GM13977 (cell line): Measurements from ENCODE around the gene EXOC6.

ENCODE experiments used
- DNase-seq: peaks from one replicate; pipeline ENCODE4 v3.0.0; 2012; ENCODE audit warnings: low spot score
- in situ Hi-C: fragments of 300-500 bp; cut with MboI; formaldehyde crosslinking; loops from one replicate; pipeline ENCODE4 v1.12.0; 2022; ENCODE audit warnings: low sequenced_read_pairs, low pct_unique_long_range_greater_than_20kb, mixed read lengths, inconsistent platforms; ENCODE audit not compliant: unreplicated experiment
- TF ChIP-seq, protein P1 (sequence below): IDR thresholded peaks from 2 replicates; pipeline ENCODE4 v1.5.1; 2012; ENCODE audit warnings: mild to moderate bottlenecking, control low read depth; ENCODE audit not compliant: insufficient read depth; ENCODE audit errors: extremely low read depth, missing control alignments

EXOC6 gene, protein sequence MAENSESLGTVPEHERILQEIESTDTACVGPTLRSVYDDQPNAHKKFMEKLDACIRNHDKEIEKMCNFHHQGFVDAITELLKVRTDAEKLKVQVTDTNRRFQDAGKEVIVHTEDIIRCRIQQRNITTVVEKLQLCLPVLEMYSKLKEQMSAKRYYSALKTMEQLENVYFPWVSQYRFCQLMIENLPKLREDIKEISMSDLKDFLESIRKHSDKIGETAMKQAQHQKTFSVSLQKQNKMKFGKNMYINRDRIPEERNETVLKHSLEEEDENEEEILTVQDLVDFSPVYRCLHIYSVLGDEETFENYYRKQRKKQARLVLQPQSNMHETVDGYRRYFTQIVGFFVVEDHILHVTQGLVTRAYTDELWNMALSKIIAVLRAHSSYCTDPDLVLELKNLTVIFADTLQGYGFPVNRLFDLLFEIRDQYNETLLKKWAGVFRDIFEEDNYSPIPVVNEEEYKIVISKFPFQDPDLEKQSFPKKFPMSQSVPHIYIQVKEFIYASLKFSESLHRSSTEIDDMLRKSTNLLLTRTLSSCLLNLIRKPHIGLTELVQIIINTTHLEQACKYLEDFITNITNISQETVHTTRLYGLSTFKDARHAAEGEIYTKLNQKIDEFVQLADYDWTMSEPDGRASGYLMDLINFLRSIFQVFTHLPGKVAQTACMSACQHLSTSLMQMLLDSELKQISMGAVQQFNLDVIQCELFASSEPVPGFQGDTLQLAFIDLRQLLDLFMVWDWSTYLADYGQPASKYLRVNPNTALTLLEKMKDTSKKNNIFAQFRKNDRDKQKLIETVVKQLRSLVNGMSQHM

DNA sequence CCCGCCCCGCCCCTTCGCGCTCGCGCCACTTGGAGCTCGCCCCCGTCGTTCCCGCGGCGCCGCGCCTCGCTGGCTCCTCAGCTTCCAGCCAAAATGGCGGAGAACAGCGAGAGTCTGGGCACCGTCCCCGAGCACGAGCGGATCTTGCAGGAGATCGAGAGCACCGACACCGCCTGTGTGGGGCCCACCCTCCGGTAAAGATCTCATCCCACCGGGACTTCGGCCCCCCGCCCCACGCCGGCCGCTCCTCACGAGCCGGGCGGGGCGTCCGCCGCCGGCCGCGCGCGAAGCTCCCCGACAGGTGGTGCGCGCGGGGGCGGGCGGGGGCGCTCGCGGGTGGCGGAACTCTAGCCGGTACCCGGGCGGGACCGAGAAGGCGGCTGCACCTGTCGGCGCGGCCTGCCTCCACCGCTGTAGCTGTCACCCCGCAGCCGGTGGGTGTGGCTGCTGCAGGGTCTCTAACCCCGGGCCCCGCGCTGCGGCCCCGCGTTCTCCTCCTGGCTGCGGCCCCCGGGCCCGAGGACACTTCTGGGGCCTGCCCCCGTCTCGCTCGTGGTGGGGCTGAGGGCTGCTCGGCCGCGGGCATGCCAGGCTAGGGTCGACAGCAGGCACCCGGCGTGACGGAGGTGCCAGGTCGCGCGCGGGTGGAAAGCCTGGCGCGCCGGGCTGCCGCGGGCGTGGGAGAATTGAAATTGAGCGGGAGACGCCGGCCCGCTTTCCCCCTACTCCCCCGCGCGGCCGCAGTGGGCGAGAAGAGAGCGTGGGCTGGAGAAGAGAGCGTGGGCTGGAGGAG is at the start of gene EXOC6:
Gene EXOC6 (plus strand): TSS at position 80 of the 793 bp plus-strand sequence. CDS start 14 bp downstream, at position 94.
- TF ChIP-seq, protein P1, sequence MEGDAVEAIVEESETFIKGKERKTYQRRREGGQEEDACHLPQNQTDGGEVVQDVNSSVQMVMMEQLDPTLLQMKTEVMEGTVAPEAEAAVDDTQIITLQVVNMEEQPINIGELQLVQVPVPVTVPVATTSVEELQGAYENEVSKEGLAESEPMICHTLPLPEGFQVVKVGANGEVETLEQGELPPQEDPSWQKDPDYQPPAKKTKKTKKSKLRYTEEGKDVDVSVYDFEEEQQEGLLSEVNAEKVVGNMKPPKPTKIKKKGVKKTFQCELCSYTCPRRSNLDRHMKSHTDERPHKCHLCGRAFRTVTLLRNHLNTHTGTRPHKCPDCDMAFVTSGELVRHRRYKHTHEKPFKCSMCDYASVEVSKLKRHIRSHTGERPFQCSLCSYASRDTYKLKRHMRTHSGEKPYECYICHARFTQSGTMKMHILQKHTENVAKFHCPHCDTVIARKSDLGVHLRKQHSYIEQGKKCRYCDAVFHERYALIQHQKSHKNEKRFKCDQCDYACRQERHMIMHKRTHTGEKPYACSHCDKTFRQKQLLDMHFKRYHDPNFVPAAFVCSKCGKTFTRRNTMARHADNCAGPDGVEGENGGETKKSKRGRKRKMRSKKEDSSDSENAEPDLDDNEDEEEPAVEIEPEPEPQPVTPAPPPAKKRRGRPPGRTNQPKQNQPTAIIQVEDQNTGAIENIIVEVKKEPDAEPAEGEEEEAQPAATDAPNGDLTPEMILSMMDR: peak; percentile 24
- in situ Hi-C loops: no loop called here
- DNase-seq: peak; percentile 92

DNA sequence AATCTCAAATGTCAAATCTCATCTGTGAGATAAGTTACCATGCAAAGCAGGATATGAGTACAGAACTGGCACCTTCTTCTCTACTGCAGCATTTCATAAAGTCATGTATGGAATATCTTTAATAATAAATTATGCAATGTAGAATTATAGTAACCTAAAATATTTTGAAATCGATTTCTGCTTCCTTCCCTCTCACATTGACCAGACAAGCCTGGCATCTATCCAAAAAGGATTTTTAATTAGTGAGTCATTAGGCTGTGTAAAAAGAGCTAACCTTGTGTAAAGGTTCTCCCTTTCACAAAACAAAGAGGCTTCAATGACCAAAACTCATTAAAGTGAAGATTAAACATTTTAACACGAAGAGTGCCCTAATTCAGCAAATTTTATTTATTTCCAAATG is 48.8 kb upstream of the EXOC6 start:
- TF ChIP-seq, protein P1: no peak
- in situ Hi-C loops: no loop called here
- DNase-seq: no peak

DNA sequence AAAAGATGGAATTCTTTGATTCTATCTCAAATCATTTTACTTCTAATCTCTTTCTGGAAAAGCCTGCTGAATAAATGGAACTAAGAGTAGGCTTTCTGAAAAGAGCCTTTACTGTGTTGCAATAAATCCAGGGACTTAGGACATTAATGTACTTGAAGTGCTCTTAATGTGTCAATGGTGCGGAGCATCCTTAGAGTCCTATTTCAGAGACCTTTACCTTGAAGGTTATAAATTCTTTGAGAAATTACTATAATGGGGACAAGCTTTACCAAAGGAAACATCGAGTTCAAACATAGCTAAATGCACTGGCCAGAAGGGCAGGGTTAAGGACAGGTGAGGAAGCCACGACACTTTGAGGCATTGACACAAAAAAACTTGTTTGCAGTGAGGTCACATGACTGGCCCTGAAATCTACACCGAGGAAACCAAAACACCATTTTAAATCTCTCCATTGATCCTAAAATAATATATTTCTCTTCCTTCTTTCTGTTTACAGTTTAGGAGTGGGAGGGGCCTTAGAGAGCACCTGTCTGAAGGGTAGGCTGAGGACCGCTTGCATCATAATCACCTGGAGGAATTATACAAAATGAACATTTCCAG is 48.1 kb upstream of the EXOC6 start:
- in situ Hi-C loops: no loop called here
- TF ChIP-seq, protein P1: no peak
- no peak for DNase-seq

DNA sequence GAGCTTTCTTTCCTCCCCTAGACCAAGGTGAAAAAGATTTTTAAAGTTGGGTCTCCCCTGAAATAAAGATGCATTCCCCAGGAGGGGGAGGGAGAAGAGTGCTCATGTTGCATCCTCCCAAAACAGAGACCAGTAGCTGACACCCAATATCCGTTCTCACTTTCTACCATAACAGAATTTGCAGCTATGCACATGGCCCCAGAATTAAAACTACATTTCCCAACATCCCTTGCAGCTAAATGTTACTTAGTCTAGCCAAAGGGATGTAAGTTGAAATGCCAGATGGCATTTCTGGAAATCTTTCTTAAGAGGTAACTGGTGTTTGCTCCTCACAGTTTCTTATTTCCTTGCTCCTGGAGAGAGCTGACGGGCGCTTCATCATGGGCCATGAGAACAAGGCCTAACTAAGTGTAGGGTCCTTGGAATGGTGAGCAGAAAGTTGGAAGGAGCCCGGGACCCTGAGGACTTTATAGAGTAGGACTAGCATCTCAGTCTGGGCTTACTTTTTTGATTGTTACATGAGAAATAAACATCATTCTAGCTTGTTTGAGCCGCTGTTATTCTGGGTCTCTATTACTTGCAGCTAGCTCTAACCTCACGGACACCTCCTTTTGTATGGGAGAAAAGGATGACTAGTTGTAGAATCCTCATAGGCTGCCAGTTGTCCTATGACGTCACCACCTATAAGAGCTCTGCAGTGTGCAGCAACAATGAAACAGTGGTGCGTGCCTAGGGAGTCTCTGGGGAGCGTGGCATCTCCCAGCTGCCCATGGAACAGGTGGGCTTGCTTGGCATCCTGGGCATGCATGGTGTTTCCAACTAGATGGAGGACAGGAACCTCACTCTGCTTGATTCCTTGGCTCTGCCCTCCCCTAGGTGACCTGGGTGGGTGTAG is 46.1 kb upstream of the EXOC6 start:
- no peak for DNase-seq
- TF ChIP-seq, protein P1: no peak
- in situ Hi-C loops: no loop called here

DNA sequence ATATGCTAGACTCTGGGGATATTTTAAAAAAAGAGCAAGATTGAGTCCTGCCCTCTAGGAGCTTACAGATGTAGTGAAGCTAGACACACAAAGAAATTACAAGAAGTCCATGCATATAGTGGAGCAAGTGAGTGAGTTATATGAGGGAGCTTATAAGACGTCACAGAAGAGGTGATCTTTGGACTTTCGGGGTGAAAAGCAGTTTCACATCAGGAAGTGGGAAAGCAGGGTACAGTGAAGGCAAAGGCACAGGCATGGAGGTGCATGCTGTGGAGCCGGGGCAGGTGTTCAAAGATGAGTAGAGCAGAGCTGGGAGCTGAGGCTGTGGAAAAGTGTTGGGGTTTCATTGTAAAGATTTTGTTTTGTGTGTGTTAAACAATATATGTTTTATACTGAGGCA is 38.5 kb upstream of the EXOC6 start:
- TF ChIP-seq, protein P1: no peak
- in situ Hi-C loops: no loop called here
- DNase-seq: no peak
